GM18951 (cell line): ENCODE data around the gene ECE1.
"Not testable (repeated sequence)": the region's sequence is repeated elsewhere in the genome, so short reads cannot be mapped to it uniquely, and the experiment has no call there.

ENCODE experiments used
- POLR2A ChIP-seq: IDR thresholded peaks from 4 replicates; pipeline ENCODE4 v1.6.1; 2011; ENCODE audit warnings: mild to moderate bottlenecking; ENCODE audit not compliant: insufficient read length, insufficient read depth; ENCODE audit errors: extremely low read depth
- in situ Hi-C: fragments of 300-500 bp; cut with MboI; formaldehyde crosslinking; loops from one replicate; pipeline ENCODE4 v1.12.0; 2022; ENCODE audit warnings: low sequenced_read_pairs, mixed read lengths, inconsistent platforms; ENCODE audit not compliant: unreplicated experiment

ECE1 gene

GRCh38 chr1:21297975-21298374 lies 7.7 kb upstream of the ECE1 start:
- in situ Hi-C loops, result no loop called here
- TF ChIP-seq POLR2A, result no peak

DNA sequence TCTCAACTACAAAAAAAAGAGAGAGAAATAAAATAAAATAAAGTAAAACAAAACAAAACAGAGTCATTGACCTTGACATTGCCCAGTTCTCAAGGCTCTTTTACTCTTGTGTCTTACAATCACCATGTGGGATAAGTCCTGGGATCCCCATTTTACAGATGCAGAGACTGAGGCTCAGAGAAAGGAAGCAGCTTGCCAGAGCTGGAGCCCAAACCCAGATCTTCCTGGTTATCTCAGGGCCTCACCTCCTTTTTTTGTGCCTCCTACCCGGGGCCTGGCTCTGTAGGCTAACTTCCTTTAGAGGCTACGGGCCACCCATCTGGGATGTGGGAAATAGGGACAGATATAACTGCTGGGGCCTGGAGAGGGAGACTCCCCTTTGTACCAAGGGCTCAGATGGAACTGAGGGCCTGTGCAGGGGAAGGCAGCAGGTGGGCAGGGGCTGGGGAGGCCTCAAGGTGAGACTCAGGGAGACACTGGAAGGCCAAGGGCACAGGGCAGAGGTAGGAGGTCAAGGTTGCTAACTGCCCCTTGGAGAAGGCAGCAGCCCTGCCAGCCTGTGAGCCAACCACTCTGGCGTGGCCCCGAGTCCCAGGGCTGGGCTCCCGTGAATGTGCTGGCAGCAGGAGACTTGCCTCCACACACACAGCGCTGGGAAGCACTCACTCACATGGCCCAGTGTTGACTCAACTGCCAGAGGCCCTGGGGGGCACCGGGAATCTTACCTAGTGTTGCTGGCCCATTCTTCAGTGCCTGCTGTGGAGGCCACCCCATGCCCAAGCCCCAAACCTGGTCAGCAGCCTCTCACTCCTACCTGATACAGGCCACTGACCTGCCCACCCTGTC lies 6.5 kb upstream of the ECE1 start:
- in situ Hi-C loops, result no loop called here
- TF ChIP-seq POLR2A, result no peak

DNA sequence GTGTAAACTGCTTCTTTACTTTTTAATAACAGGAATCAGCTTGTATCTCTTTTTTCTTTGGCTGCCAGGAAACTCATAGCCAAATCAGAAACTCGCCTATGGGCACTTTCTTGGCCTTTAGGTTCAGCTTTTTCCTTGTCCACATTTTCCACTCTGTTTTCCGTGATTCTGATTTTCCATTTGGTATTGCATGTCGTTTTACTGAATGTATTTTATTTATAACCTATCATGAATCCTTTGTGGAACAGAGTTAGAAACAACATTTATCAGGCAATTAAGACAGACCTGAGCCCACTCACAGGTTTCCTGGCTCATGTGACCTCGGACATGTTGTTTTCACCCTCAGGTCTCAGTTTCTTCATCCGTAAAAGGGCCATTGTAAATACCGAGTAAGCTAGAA lies 5.3 kb upstream of the ECE1 start:
- no peak for TF ChIP-seq POLR2A
- in situ Hi-C loops, result no loop called here

DNA sequence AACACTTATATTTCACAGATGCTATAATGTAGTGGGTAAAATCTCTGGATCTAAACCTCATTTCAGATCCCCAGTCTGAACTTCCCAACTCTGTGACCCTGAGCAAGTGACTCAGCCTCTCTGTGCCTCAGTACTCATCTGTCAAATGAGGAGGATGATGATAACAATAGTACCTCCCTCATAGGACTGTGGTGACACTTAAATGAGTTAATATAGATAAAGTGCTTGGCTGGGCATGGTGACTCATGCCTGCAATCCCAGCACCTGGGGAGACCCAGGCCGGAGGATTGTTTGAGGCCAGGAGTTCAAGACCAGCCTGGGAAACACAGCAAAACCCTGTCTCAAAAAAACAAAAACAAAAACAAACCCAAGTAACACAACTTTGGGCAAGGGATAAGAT lies 4.7 kb upstream of the ECE1 start:
- in situ Hi-C loops, result no loop called here
- TF ChIP-seq POLR2A, result no peak

DNA sequence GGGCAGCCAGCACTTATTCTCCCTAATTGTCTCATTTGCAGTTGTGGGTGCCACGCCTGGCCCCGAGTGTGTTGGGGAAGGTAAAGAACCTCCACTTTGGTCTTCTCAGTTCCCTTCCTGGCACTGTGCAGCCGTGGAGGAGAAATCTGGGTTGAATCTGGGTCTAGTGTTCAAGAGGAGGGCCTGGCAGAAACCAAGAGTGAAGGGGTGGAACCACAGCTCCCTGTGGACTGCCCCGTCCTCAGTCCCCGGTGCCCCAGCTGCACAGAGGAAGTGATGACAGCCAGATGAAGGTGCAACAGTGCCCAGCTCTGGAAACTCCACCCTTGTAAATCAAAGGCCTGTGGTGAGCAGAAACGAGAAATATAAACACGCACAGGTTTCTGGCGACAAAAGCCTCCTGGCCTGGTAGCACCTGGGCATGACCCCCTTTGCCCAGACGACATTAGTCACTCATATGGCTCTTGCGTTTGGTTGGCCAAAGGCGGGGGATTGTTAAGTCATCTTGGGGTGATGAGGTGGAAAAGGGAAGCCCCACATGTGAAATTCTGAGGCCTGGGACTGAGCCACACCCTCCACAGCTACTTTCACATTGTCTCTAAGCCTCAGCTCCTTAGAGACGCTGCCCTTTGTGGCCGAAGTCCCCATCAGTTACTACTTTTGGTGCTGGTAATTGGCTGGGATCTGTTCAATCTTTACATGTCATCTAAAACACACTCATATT lies 4.2 kb upstream of the ECE1 start:
- in situ Hi-C loops, result no loop called here
- TF ChIP-seq POLR2A, result peak; percentile 31

GRCh38 chr1:21293537-21294265 lies 3.4 kb upstream of the ECE1 start:
- in situ Hi-C loops, result no loop called here
- peak; percentile 28 for TF ChIP-seq POLR2A

GRCh38 chr1:21292984-21293536 lies 2.8 kb upstream of the ECE1 start:
- TF ChIP-seq POLR2A, result no peak

DNA sequence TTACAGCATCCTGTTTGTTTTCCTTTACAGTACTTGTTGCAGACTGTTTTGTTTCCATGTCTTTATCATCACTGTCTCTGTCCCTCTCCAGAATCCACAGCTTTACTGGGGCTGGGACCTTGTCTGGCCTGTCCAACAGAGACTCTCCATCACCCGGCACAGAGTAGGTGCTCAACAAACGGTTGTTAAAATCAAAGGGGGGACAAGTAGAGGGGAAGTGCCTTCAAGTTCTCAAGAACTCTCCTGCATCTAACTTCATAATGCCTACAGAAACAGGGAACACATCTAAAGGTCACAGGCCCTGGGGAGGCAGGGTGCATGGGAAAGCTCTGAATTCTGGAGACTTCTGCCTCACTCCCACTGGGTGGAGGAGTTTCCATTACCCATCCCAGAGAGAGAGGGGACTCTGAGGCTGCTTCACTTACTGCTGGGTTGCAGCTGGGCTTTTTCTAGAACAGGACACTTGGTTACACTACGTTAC lies 2.3 kb upstream of the ECE1 start:
- no peak for TF ChIP-seq POLR2A
- in situ Hi-C loops, result no loop called here

More at GRCh38 chr1:21292984-21293536, 2.8 kb upstream of the ECE1 start:
- in situ Hi-C loops, result no loop called here

- in situ Hi-C loops, result no loop called here
- TF ChIP-seq POLR2A, result no peak
These were observed 1.7 kb upstream of the ECE1 start for GRCh38 chr1:21291964-21292363.

DNA sequence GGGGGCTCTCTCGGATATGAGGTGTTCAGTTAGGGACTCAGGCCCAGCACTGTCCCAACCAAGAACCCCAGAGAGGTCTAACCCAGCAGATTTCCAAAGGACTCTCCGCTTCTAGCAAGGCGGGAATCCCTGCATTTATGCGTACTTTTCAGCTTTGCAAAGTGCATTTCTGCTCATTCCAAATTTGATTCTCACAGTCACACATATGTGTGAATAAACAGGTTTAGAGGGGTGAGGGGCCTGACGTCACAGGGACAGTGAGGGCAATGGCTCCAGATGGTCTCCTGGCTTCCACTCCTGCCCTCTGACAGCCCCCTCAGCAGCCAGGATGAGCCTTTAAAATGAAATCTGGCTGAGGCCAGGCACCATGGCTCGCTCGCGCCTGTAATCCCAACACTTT lies 921 bp upstream of the ECE1 start:
- no peak for TF ChIP-seq POLR2A
- in situ Hi-C loops, result no loop called here

GRCh38 chr1:21290546-21290944 lies 282 bp upstream of the ECE1 start:
- in situ Hi-C loops, result no loop called here
- no peak for TF ChIP-seq POLR2A

DNA sequence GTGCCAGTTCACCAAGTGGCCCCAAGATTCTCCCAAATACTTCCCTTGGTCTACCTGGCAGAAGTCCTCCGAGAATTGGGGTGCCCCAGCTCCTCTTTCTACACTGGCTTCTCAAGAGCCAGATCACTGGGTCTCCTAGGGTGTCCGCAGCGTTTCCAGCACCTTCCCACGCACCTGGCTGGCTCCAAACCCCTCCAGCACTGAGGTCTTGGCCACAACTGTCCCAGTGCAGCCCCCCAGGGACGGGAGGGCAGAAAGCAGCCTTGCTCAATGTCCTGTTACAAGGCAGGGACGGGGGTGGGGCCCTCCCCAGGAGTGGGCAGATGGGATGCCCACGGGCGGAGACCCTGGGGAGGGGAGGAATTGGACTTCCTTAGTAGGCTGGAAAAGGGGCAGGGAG lies 1.1 kb downstream of the ECE1 start:
- in situ Hi-C loops, result no loop called here
- no peak for TF ChIP-seq POLR2A

DNA sequence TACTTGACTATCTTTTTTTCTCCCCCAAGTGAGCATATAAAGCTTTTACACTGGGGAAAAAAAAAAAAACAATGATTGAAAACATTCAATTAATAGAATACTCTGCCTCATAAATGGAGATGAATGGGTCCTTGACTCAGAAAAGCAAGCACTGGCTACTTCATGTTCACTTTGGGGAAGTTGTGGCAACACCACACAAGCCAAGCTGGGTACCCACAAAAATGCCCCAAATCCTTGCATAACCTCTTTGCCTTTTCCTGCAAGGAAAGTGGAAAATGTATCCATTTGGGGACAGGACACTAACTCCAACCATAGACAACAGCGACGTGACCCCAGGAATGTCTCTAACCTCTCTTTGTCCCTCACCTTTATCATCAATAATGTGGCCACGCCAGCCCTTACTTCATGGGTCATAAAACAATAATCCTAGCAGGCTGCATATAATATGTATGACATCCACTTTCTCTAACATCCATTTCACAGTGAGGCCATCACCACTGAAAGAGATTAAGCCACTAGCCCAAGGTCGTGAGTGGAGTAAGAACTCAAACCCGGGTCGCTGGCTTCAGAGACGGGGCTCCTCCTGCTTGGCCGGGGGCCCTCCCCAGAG lies 2.3 kb downstream of the ECE1 start:
- in situ Hi-C loops, result no loop called here
- TF ChIP-seq POLR2A, result no peak

DNA sequence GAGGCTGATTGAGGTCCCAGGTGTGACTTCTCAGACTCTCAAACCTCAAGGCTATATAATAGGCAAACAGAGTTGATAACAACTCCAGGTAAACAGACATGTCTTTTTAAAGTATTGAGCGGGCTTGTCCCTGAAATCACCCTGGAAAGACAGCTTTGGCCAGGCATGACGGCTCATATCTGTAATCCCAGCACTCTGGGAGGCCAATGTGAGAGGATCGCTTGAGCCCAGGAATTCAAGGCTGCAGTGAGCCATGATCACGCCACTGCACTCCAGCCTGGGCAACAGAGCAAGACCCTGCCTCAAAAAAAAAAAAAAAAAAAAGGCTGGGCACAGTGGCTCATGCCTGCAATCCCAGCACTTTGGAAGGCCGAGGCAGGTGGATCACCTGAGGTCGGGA lies 4.9 kb downstream of the ECE1 start:
- in situ Hi-C loops, result not testable (repeated sequence)
